ENCODE data around the gene TOMM70.

Gene TOMM70

DNA sequence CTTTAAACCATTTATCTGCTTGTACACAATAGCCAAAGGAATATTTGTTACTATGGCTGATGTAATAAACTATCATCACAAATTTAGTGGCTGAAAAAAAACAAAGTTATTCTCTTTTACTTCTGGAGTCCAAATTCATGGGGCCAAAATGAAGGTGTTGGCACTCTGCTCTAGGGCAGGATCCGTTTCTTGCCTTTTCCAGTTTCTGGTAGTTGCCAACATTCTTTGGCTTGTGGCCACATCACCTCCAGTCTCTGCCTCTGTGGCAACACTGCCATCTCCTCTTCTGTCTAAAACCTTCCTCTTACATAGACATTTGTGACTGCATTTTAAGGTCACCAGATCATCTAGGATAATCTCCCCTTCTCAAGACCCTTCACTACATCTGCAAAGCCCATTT, 39.0 kb downstream of the TOMM70 start:
- no peak for TF ChIP-seq ZFP3 (CRISPR knock-in tag; IDR thresholded peaks at IDR 0.05)
- TF ChIP-seq ZFP30 (CRISPR knock-in tag; IDR thresholded peaks at IDR 0.05) = no peak
- TF ChIP-seq ZNF8 (CRISPR knock-in tag; IDR thresholded peaks at IDR 0.05) = no peak
- no peak for TF ChIP-seq RARB (CRISPR knock-in tag; IDR thresholded peaks at IDR 0.05)
- TF ChIP-seq, protein P1, sequence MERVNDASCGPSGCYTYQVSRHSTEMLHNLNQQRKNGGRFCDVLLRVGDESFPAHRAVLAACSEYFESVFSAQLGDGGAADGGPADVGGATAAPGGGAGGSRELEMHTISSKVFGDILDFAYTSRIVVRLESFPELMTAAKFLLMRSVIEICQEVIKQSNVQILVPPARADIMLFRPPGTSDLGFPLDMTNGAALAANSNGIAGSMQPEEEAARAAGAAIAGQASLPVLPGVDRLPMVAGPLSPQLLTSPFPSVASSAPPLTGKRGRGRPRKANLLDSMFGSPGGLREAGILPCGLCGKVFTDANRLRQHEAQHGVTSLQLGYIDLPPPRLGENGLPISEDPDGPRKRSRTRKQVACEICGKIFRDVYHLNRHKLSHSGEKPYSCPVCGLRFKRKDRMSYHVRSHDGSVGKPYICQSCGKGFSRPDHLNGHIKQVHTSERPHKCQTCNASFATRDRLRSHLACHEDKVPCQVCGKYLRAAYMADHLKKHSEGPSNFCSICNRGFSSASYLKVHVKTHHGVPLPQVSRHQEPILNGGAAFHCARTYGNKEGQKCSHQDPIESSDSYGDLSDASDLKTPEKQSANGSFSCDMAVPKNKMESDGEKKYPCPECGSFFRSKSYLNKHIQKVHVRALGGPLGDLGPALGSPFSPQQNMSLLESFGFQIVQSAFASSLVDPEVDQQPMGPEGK (CRISPR knock-in tag; IDR thresholded peaks at IDR 0.05; ENCODE audit: borderline replicate concordance) = no peak
- no peak for TF ChIP-seq TOX (CRISPR knock-in tag; IDR thresholded peaks at IDR 0.05; ENCODE audit: borderline replicate concordance)
- TF ChIP-seq ARNTL (CRISPR knock-in tag; IDR thresholded peaks at IDR 0.05; ENCODE audit: borderline replicate concordance, low read depth) = no peak
- no peak for TF ChIP-seq ZC3H10 (CRISPR knock-in tag; IDR thresholded peaks at IDR 0.05)
- TF ChIP-seq, protein P2, sequence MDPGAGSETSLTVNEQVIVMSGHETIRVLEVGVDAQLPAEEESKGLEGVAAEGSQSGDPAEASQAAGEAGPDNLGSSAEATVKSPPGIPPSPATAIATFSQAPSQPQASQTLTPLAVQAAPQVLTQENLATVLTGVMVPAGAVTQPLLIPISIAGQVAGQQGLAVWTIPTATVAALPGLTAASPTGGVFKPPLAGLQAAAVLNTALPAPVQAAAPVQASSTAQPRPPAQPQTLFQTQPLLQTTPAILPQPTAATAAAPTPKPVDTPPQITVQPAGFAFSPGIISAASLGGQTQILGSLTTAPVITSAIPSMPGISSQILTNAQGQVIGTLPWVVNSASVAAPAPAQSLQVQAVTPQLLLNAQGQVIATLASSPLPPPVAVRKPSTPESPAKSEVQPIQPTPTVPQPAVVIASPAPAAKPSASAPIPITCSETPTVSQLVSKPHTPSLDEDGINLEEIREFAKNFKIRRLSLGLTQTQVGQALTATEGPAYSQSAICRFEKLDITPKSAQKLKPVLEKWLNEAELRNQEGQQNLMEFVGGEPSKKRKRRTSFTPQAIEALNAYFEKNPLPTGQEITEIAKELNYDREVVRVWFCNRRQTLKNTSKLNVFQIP (CRISPR knock-in tag; IDR thresholded peaks at IDR 0.05; ENCODE audit: borderline replicate concordance, low read depth) = no peak
- TF ChIP-seq SNAI2 (CRISPR knock-in tag; IDR thresholded peaks at IDR 0.05) = no peak
- TF ChIP-seq ESRRG (CRISPR knock-in tag; IDR thresholded peaks at IDR 0.05) = no peak
- no peak for TF ChIP-seq ZNF565 (CRISPR knock-in tag; conservative IDR thresholded peaks at IDR 0.05; ENCODE audit: low read depth)
- TF ChIP-seq ISL1 (CRISPR knock-in tag; IDR thresholded peaks at IDR 0.05) = no peak
- no peak for TF ChIP-seq BACH2 (CRISPR knock-in tag; IDR thresholded peaks at IDR 0.05; ENCODE audit: borderline replicate concordance)
- no peak for TF ChIP-seq CSDC2 (CRISPR knock-in tag; IDR thresholded peaks at IDR 0.05)
- no peak for TF ChIP-seq PPARA (CRISPR knock-in tag; IDR thresholded peaks at IDR 0.05; ENCODE audit: borderline replicate concordance)
- no peak for TF ChIP-seq ZNF70 (CRISPR knock-in tag; IDR thresholded peaks at IDR 0.05)
- ATAC-seq = no peak

DNA sequence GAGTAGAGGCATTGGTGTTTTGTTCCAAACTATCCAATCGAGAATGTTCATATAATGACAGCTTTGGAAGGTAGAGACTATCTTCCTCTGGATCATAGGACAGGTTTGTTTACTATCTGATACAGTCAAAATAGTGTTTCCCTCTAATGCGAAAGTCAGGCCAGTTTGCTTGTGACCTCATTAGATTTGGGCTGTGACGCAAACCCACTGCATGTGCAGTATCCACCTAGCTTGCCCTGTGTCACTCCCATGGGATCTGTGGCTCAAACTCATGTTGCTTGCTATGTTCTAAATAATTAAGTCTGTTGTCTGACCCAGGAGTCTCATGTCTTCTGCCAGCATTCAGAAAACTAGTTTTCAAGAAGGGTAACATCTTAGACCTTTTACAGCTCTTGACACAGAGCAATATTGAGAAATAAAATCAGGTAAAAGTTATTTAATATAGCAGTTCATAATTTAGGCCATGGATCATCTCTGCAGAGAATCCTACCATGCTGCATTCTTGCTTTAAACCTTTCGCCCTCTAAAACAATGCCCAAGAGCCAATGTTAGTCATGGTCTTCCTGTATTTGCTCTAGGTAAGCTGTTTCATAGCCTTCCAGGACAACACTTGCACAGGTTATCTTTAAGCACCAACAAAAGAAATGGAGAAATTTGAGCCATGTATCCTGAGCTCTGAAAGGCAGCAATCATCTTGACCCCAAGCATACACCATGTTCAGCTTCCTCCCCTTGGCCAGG, 40.0 kb downstream of the TOMM70 start:
- no peak for ATAC-seq
- TF ChIP-seq PPARA (CRISPR knock-in tag; IDR thresholded peaks at IDR 0.05; ENCODE audit: borderline replicate concordance) (no peak), ZNF565 (CRISPR knock-in tag; conservative IDR thresholded peaks at IDR 0.05; ENCODE audit: low read depth) (no peak), ZNF8 (CRISPR knock-in tag; IDR thresholded peaks at IDR 0.05) (no peak), ZFP30 (CRISPR knock-in tag; IDR thresholded peaks at IDR 0.05) (no peak), SNAI2 (CRISPR knock-in tag; IDR thresholded peaks at IDR 0.05) (no peak), TCF4 (CRISPR knock-in tag; IDR thresholded peaks at IDR 0.05; ENCODE audit: borderline replicate concordance) (no peak), BACH2 (CRISPR knock-in tag; IDR thresholded peaks at IDR 0.05; ENCODE audit: borderline replicate concordance) (no peak), OSR1 (CRISPR knock-in tag; IDR thresholded peaks at IDR 0.05) (no peak), ZFP3 (CRISPR knock-in tag; IDR thresholded peaks at IDR 0.05) (no peak)
- TF ChIP-seq, protein P3, sequence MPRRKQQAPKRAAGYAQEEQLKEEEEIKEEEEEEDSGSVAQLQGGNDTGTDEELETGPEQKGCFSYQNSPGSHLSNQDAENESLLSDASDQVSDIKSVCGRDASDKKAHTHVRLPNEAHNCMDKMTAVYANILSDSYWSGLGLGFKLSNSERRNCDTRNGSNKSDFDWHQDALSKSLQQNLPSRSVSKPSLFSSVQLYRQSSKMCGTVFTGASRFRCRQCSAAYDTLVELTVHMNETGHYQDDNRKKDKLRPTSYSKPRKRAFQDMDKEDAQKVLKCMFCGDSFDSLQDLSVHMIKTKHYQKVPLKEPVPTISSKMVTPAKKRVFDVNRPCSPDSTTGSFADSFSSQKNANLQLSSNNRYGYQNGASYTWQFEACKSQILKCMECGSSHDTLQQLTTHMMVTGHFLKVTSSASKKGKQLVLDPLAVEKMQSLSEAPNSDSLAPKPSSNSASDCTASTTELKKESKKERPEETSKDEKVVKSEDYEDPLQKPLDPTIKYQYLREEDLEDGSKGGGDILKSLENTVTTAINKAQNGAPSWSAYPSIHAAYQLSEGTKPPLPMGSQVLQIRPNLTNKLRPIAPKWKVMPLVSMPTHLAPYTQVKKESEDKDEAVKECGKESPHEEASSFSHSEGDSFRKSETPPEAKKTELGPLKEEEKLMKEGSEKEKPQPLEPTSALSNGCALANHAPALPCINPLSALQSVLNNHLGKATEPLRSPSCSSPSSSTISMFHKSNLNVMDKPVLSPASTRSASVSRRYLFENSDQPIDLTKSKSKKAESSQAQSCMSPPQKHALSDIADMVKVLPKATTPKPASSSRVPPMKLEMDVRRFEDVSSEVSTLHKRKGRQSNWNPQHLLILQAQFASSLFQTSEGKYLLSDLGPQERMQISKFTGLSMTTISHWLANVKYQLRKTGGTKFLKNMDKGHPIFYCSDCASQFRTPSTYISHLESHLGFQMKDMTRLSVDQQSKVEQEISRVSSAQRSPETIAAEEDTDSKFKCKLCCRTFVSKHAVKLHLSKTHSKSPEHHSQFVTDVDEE (CRISPR knock-in tag; IDR thresholded peaks at IDR 0.05) = no peak
- TF ChIP-seq, protein P4, sequence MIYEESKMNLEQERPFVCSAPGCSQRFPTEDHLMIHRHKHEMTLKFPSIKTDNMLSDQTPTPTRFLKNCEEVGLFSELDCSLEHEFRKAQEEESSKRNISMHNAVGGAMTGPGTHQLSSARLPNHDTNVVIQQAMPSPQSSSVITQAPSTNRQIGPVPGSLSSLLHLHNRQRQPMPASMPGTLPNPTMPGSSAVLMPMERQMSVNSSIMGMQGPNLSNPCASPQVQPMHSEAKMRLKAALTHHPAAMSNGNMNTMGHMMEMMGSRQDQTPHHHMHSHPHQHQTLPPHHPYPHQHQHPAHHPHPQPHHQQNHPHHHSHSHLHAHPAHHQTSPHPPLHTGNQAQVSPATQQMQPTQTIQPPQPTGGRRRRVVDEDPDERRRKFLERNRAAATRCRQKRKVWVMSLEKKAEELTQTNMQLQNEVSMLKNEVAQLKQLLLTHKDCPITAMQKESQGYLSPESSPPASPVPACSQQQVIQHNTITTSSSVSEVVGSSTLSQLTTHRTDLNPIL (CRISPR knock-in tag; IDR thresholded peaks at IDR 0.05; ENCODE audit: low read depth) = no peak
- TF ChIP-seq, protein P5, sequence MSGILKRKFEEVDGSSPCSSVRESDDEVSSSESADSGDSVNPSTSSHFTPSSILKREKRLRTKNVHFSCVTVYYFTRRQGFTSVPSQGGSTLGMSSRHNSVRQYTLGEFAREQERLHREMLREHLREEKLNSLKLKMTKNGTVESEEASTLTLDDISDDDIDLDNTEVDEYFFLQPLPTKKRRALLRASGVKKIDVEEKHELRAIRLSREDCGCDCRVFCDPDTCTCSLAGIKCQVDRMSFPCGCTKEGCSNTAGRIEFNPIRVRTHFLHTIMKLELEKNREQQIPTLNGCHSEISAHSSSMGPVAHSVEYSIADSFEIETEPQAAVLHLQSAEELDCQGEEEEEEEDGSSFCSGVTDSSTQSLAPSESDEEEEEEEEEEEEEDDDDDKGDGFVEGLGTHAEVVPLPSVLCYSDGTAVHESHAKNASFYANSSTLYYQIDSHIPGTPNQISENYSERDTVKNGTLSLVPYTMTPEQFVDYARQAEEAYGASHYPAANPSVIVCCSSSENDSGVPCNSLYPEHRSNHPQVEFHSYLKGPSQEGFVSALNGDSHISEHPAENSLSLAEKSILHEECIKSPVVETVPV (CRISPR knock-in tag; IDR thresholded peaks at IDR 0.05) = no peak

Measured in SK-N-SH treated with all-trans-retinoic acid at 6 μM for 48 hours (cell line).